KBM-7 (cell line): ENCODE measurements around the gene PTPRC.

Source experiments
- DNase-seq: peaks from one replicate; pipeline ENCODE4 v3.0.0-alpha.2; 2015
- in situ Hi-C: fragments of 300-500 bp; cut with MboI; formaldehyde crosslinking; loops from 2 replicates; pipeline ENCODE4 v1.14.3; 2020; ENCODE audit warnings: low sequenced_read_pairs, low pct_unique_long_range_greater_than_20kb, mixed read lengths

The PTPRC gene

GRCh38 chr1:198639671-198640143 is 867 bp downstream of the PTPRC start:
- in situ Hi-C loops: no loop called here
- peak; percentile 54 for DNase-seq

GRCh38 chr1:198640174-198640573 is 1.3 kb downstream of the PTPRC start:
- DNase-seq: peak; percentile 43
- in situ Hi-C loops: no loop called here

DNA sequence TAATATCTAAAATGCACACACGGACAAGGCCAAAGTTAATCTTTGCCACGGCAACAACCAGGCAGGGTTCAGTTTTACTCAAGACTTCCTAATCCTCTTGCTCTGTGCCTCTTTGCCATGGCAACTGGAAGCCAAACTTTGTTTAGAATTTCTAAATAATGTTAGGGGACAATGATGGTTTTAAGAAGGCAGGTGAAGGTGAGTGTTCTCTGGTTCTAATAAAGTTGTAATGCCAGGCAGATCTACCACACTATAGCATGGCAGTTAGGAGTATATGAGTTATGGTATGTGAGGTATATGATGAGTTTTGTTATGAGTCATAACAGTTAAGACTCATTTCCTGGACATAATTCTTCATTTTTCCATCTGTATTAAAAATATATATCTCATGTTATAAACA is 2.7 kb downstream of the PTPRC start:
- in situ Hi-C loops: no loop called here
- peak; percentile 75 for DNase-seq

DNA sequence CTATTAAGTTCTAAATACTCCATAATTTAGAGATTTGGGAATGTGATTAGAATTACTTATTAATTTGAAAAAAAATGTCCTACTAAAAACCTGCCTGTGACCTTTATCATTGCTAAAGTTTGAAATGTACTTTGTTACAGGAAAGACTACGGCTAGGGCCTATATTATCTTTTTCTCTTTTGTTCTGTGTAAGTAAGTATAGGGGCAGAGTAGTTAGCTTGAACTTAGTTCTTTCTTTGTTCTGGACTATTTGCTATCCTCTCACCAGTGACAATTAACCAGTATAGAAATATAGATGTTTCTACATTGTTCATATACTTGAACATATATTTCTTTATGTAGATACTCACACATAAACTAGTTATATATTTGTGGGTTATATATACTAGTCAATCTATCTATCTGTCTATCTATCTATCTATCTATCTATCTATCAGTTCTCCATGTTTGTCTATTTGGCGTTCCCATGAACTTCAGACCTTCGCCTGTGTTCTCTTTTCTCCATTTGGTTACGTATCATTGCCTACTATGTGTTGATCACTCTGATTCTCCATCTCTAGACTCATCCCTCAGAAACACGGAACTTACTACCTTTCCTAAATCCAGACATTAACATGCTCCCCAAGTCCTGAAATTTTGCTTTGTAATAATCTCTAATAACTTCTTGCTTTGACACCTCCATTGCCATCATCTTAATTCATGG is 3.3 kb downstream of the PTPRC start:
- no peak for DNase-seq

GRCh38 chr1:198642983-198643382 is 4.1 kb downstream of the PTPRC start:
- DNase-seq: no peak
- in situ Hi-C loops: no loop called here

More for the DNA sequence above, 3.3 kb downstream of the PTPRC start:
- in situ Hi-C loops: no loop called here

DNA sequence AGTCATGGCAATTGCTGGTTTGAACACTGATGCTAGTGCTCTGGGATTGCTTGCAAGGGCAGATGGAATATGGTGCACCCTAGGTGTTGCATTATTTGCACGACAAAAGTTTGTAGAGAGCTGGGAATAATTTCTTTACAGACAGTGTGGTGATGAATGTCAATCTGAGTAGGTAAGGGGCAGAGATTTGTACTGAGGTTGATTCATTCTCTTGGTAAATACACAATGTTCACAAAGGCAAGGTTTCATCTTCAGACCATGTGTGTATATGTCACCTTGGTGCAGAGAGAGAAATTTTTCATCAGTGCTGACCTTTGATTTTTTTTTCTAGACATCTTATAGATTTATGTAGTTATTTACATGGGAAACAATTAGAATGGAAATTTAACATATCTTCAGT is 5.0 kb downstream of the PTPRC start:
- in situ Hi-C loops: no loop called here
- DNase-seq: no peak

DNA sequence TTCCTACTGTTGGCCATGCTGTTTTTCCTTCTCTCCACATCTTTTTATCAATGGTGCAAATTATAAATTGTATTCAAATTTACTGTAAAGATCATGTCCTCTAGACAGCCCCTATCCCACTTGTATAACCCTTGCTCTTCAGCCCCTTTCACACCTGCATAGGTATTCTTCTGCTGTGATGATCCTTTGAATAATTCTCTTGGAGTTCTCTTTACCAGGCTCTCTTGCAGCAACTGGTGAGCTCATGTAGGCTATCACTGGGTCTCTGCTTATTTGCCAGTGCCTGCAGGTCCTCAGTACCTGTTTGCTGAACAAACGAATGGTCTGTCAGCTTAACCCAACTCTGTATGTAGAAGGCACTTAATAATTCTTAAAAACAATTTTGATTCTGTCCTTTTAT is 8.2 kb downstream of the PTPRC start:
- no peak for DNase-seq
- in situ Hi-C loops: no loop called here

GRCh38 chr1:198648592-198648991 is 9.8 kb downstream of the PTPRC start:
- in situ Hi-C loops: no loop called here

GRCh38 chr1:198649232-198649967 is 10.6 kb downstream of the PTPRC start:
- no peak for DNase-seq
- in situ Hi-C loops: no loop called here

More at GRCh38 chr1:198648592-198648991, 9.8 kb downstream of the PTPRC start:
- DNase-seq: no peak

- DNase-seq: no peak
- in situ Hi-C loops: no loop called here
Measured at GRCh38 chr1:198649968-198650338, 11.1 kb downstream of the PTPRC start.

- in situ Hi-C loops: no loop called here
- no peak for DNase-seq
Measured at GRCh38 chr1:198650506-198650905, 11.7 kb downstream of the PTPRC start.

GRCh38 chr1:198651650-198652400 is 13.0 kb downstream of the PTPRC start:
- in situ Hi-C loops: no loop called here
- DNase-seq: peak; percentile 64

GRCh38 chr1:198653808-198654413 is 15.1 kb downstream of the PTPRC start:
- no peak for DNase-seq

GRCh38 chr1:198655459-198656121 is 16.8 kb downstream of the PTPRC start:
- in situ Hi-C loops: no loop called here
- no peak for DNase-seq

More at GRCh38 chr1:198653808-198654413, 15.1 kb downstream of the PTPRC start:
- in situ Hi-C loops: no loop called here

- in situ Hi-C loops: no loop called here
- peak; percentile 90 for DNase-seq
Measured at GRCh38 chr1:198656500-198656932, 17.7 kb downstream of the PTPRC start.

DNA sequence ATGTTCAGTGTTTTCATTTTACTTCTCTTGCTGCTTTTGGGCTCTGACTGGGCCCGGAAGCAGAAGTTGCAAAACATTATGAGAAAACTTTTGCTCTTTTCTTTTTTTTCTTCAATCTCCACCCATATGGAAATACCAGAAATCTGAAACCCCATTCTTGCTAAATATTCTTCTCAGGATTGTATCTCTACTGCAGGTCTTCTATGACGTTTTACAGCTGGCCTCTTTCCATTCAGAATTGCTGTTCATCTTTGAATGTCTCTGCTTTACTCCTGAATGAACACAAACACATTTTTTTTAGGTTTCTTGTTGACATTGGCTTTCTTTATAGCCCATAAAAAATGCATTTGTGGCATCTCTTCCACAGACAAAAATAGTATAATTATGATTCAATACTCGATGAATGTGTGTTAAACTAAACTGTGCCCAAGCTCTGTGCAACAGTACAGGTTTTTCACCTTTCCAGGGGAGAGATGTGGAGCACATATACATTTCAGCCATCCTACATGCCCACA is 18.8 kb downstream of the PTPRC start:
- peak; percentile 78 for DNase-seq
- in situ Hi-C loops: no loop called here

DNA sequence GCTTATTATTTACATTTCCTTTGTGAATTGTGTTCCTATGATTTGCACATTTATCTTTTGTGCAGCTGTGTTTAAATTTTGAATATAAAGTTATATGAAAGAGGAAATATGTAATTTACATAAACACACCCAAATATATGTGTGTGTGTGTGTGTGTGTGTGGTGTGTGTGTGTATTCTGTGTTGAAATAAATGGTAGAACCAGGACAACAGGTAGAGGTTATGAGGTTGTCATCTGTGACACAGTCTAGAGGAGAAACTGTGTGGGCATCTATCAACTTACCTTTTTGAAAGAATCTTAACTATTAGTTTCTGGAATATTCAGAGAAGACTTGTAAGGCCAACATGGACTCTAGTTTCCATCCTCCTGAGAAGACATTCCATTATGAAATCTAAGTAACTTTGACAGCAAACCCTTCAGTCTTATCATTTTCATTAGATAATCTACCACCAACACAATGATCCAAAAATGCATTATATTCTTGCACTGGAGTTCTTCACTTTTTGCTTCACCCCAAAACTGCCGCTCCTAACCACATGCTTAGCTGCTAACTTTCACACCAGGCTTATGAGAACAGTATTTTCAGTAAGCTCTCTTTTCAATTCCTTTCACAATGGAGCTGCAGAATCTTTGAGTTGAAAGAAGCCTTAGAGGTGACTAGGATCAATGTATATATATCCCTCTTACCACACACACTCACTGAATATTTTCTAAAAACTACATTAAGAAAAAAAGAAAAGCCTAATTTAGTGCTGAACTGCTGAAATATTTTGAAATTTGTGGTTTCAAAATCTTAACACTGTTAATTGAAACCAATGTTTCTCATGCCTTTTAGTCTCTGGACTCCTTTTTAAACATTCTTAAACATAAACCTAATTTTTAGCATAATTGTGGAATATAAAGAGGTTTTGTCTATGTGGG is 21.8 kb downstream of the PTPRC start:
- in situ Hi-C loops: no loop called here
- DNase-seq: no peak

DNA sequence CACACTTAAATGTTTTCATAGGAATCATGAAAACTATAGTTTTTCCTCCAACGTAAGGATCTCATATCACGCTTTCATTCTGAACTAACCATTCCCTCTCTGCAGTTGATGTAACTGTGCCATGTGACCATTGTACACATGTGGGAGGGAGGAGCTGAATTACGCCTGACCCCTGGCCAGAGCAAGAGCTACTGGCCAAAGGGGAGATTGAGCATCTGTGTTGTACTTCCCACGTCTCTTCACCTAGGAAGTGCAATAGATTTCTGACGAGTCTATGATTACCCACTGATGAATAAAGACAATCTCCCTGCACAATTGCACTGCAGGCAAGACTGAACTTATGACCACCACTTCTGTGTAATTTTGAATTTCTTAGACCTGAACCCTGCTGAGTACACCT is 24.0 kb downstream of the PTPRC start:
- in situ Hi-C loops: no loop called here

More for the DNA sequence above, 24.0 kb downstream of the PTPRC start:
- DNase-seq: no peak
